Type B pancreatic cell (in vitro differentiated cells): ENCODE results near the gene COLQ. TPM values are rescaled to one million over a fixed set of nuclear protein-coding genes. Genes with fewer than 3 reads are reported as not detected.

Experiments
- DNase-seq: peaks from one replicate; pipeline ENCODE4 v3.0.0; 2021; ENCODE audit warnings: mixed read lengths; ENCODE audit not compliant: unreplicated experiment; ENCODE audit errors: extremely low spot score
- H3K27ac Mint-ChIP-seq: 2 replicates; pipeline ENCODE4 v1.8.0; 2021; ENCODE audit warnings: mild to moderate bottlenecking, mixed read lengths
- H3K27me3 Mint-ChIP-seq: 2 replicates; pipeline ENCODE4 v1.8.0; 2021; ENCODE audit warnings: mixed read lengths
- H3K36me3 Mint-ChIP-seq: 2 replicates; pipeline ENCODE4 v1.8.0; 2021; ENCODE audit warnings: mixed read lengths
- H3K4me1 Mint-ChIP-seq: one replicate; pipeline ENCODE4 v1.8.0; 2021; ENCODE audit warnings: mixed read lengths; ENCODE audit not compliant: unreplicated experiment
- H3K4me3 Mint-ChIP-seq: 2 replicates; pipeline ENCODE4 v1.8.0; 2021; ENCODE audit warnings: mild to moderate bottlenecking, mixed read lengths
- H3K9me3 Mint-ChIP-seq: 2 replicates; pipeline ENCODE4 v1.8.0; 2021; ENCODE audit warnings: mixed read lengths
- CTCF ChIP-seq: fragments of 200-600 bp; sonication (generic); conservative IDR thresholded peaks from 2 replicates; pipeline ENCODE4 v1.5.0; 2021; ENCODE audit warnings: antibody characterized with exemption, mild to moderate bottlenecking
- total RNA-seq: library from RNA; stranded (reverse); gene quantifications from 2 replicates; pipeline ENCODE4 v1.2.1, GENCODE V29; 2021; ENCODE audit warnings: low replicate concordance

COLQ gene
- total RNA-seq, 1 donor from 2014 or later: 4.1 TPM

- Mint-ChIP-seq H3K36me3 (no peaks in the 10 kb centered on the region), H3K4me1 (no peaks in the 10 kb centered on the region), H3K27me3 (no peaks in the 10 kb centered on the region), H3K9me3 (no peaks in the 10 kb centered on the region), H3K27ac (no peak overlapping the region), H3K4me3 (no peak overlapping the region)
- no peak for DNase-seq
- TF ChIP-seq CTCF: no peak
Observed at GRCh38 chr3:15471861-15472260, 49.6 kb downstream of the COLQ start.

- no peak for DNase-seq
- no peaks in the 10 kb centered on the region for H3K4me1 Mint-ChIP-seq
- no peak overlapping the region for H3K4me3 Mint-ChIP-seq
- no peak for TF ChIP-seq CTCF
- no peaks in the 10 kb centered on the region for H3K27me3 Mint-ChIP-seq
- no peaks in the 10 kb centered on the region for H3K9me3 Mint-ChIP-seq
- no peaks in the 10 kb centered on the region for H3K36me3 Mint-ChIP-seq
- no peak overlapping the region for H3K27ac Mint-ChIP-seq
Observed at GRCh38 chr3:15470849-15471248, 50.7 kb downstream of the COLQ start.

- H3K4me1 Mint-ChIP-seq: no peaks in the 10 kb centered on the region
- no peak for DNase-seq
- H3K27ac Mint-ChIP-seq: no peak overlapping the region
- H3K36me3 Mint-ChIP-seq: no peaks in the 10 kb centered on the region
- H3K27me3 Mint-ChIP-seq: no peaks in the 10 kb centered on the region
- H3K9me3 Mint-ChIP-seq: no peaks in the 10 kb centered on the region
- no peak overlapping the region for H3K4me3 Mint-ChIP-seq
- no peak for TF ChIP-seq CTCF
Observed at GRCh38 chr3:15470261-15470660, 51.2 kb downstream of the COLQ start.

- TF ChIP-seq CTCF: no peak
- no peak for DNase-seq
- H3K9me3 Mint-ChIP-seq: no peaks in the 10 kb centered on the region
- H3K27ac Mint-ChIP-seq: no peak overlapping the region
- no peak overlapping the region for H3K4me3 Mint-ChIP-seq
- H3K36me3 Mint-ChIP-seq: no peaks in the 10 kb centered on the region
- no peaks in the 10 kb centered on the region for H3K4me1 Mint-ChIP-seq
- no peaks in the 10 kb centered on the region for H3K27me3 Mint-ChIP-seq
Observed at GRCh38 chr3:15467227-15468181, 54.0 kb downstream of the COLQ start.

- H3K27me3 Mint-ChIP-seq: no peaks in the 10 kb centered on the region
- H3K4me1 Mint-ChIP-seq: no peaks in the 10 kb centered on the region
- no peaks in the 10 kb centered on the region for H3K36me3 Mint-ChIP-seq
- H3K27ac Mint-ChIP-seq: no peak overlapping the region
- H3K9me3 Mint-ChIP-seq: no peaks in the 10 kb centered on the region
- H3K4me3 Mint-ChIP-seq: no peak overlapping the region
- no peak for DNase-seq
- no peak for TF ChIP-seq CTCF
Observed at GRCh38 chr3:15465876-15466585, 55.5 kb downstream of the COLQ start.
